HepG2 (cell line): ENCODE results near the gene LZTS2. TPM values are rescaled to one million over a fixed set of nuclear protein-coding genes. Genes with fewer than 3 reads are reported as not detected.

Experiments used
- AGO1 ChIP-seq: fragments of 200-400 bp; formaldehyde crosslinking; IDR thresholded peaks from 2 replicates; pipeline ENCODE4 v1.6.1; 2017; ENCODE audit warnings: mild to moderate bottlenecking, low read depth, low read length, moderate library complexity; ENCODE audit not compliant: poor library complexity, severe bottlenecking
- CHD4 ChIP-seq: fragments of 200-600 bp; sonication (generic); IDR thresholded peaks from 2 replicates; pipeline ENCODE4 v1.7.0; 2017; ENCODE audit warnings: mild to moderate bottlenecking, low read length, borderline replicate concordance
- HDAC6 ChIP-seq: fragments of 200-600 bp; sonication (generic); IDR thresholded peaks from 2 replicates; pipeline ENCODE4 v1.7.0; 2017; ENCODE audit warnings: mild to moderate bottlenecking, antibody characterized with exemption, low read length, low read depth
- HES4 ChIP-seq: sonication (generic); formaldehyde crosslinking; IDR thresholded peaks from 2 replicates; pipeline ENCODE4 v1.9.0; 2021; ENCODE audit warnings: mild to moderate bottlenecking, missing genetic modification reagents, borderline replicate concordance
- SRSF9 ChIP-seq: fragments of 200-400 bp; formaldehyde crosslinking; IDR thresholded peaks from 2 replicates; pipeline ENCODE4 v1.6.1; 2018; ENCODE audit warnings: borderline replicate concordance, mild to moderate bottlenecking, low read depth, low read length; ENCODE audit not compliant: insufficient read depth, poor library complexity, severe bottlenecking
- ZFAT ChIP-seq: sonication (generic); formaldehyde crosslinking; conservative IDR thresholded peaks from 2 replicates; pipeline ENCODE4 v1.8.1; 2023; ENCODE audit warnings: missing genetic modification reagents, inconsistent platforms
- ZNF10 ChIP-seq: sonication (generic); formaldehyde crosslinking; IDR thresholded peaks from 2 replicates; pipeline ENCODE4 v1.4.0; 2020; ENCODE audit warnings: mild to moderate bottlenecking, low read depth, missing genetic modification reagents, borderline replicate concordance
- ZNF235 ChIP-seq: sonication (generic); formaldehyde crosslinking; IDR thresholded peaks from 2 replicates; pipeline ENCODE4 v1.8.1; 2023; ENCODE audit warnings: mild to moderate bottlenecking, missing genetic modification reagents, borderline replicate concordance
- ZNF263 ChIP-seq: sonication (generic); formaldehyde crosslinking; IDR thresholded peaks from 2 replicates; pipeline ENCODE4 v1.4.0; 2020; ENCODE audit warnings: missing genetic modification reagents
- ZNF432 ChIP-seq: sonication (generic); formaldehyde crosslinking; IDR thresholded peaks from 2 replicates; pipeline ENCODE4 v1.5.0; 2020; ENCODE audit warnings: missing genetic modification reagents, mild to moderate bottlenecking, borderline replicate concordance
- polyA plus RNA-seq, 8 experiments: library from polyadenylated mRNA; depleted of rRNA in 3 of 8; stranded (reverse) in 7 of 8; unstranded in 1 of 8; fragments of >200 nt; fragmentation: Illumina TruSeq in 4 of 8; extraction: Trizol in 4 of 8; gene quantifications; 2 replicates each; pipeline versions ENCODE4 v1.2.1 to v1.2.3, GENCODE V29; 2011 to 2016; ENCODE audit warnings: low read depth in 4 of 8, missing spikeins in 1 of 8, mixed read lengths in 1 of 8; ENCODE audit not compliant: insufficient read depth in 1 of 8
- total RNA-seq, 5 experiments: library from RNA; depleted of rRNA; stranded (reverse); fragments of >200 nt; fragmentation: Illumina TruSeq; extraction: Trizol; gene quantifications; 2 replicates each; pipeline ENCODE4 v1.2.3, GENCODE V29; 2016; ENCODE audit warnings: low read depth in 1 of 5
- TF ChIP-seq, protein P1 (sequence below): sonication (generic); formaldehyde crosslinking; IDR thresholded peaks from 2 replicates; pipeline ENCODE4 v1.8.0; 2022; ENCODE audit warnings: missing genetic modification reagents, low read depth, mild to moderate bottlenecking, borderline replicate concordance
- TF ChIP-seq, protein P2 (sequence below): sonication (generic); formaldehyde crosslinking; IDR thresholded peaks from 2 replicates; pipeline ENCODE4 v1.5.0; 2020; ENCODE audit warnings: missing genetic modification reagents
- TF ChIP-seq, protein P3 (sequence below): sonication (generic); formaldehyde crosslinking; IDR thresholded peaks from 2 replicates; pipeline ENCODE4 v1.5.0; 2020; ENCODE audit warnings: missing genetic modification reagents, mild to moderate bottlenecking, borderline replicate concordance
- TF ChIP-seq, protein P4 (sequence below): sonication (generic); formaldehyde crosslinking; IDR thresholded peaks from 2 replicates; pipeline ENCODE4 v1.8.0; 2022; ENCODE audit warnings: missing genetic modification reagents, mild to moderate bottlenecking, borderline replicate concordance
- TF ChIP-seq, protein P5 (sequence below): IDR thresholded peaks from 2 replicates; pipeline ENCODE4 v1.6.1; 2016; ENCODE audit warnings: missing compliant biosample characterization, missing genetic modification reagents, borderline replicate concordance
- TF ChIP-seq, protein P6 (sequence below): sonication (generic); formaldehyde crosslinking; IDR thresholded peaks from 2 replicates; pipeline ENCODE4 v1.4.0; 2020; ENCODE audit warnings: missing genetic modification reagents

Gene LZTS2
- total and polyA plus RNA-seq, 2 of the 13 experiments (the other 11 are each of a cell fraction or from before 2014, with no cell fraction given), result 43.6 to 65.6 TPM

DNA sequence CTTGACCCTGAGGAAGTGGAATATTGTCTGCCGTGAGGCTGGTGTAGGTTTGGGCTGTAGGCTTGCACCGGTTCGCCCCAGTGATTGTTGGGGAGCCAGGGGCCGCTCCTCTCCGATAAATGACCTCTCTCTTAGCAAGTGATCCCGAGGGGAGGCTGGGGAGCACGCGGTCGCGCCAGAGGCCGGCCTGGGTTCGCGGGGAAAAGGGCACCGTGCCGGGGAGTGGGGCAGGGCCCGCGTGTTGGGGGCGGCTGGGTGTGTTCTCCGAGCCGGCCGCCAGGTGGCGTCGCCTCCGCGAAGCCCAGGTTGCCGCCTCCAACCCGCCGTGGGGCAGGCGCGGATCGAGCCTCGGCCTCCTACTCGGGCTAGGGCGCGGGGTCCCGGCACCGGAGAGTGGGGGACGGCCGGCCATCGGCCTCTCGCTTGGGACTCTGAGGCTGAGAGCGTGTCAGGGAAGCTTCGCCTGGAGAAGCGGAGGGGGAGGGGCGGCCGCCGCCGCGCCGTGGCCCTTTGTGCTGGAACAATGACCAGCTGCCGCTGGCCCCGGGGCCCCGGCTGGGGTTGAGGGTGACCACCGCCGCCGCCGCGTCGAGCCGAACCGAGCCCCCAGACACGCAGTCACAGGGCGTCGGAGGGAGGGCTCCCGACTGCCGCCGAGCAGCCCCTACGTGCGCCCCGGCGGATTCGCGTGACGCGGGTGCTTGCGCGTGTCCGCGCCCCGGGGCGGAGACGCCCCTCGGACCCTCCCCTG, 442 bp upstream of the LZTS2 start (continued):
- TF ChIP-seq, protein P1, sequence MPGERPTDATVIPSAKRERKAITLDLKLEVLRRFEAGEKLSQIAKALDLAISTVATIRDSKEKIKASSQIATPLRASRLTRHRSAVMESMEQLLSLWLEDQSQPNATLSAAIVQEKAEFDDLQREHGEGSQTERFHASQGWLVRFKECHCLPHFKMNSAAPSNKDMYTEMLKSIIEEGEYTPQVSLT, result no peak
- TF ChIP-seq AGO1 (peak; percentile 94), ZNF432 (CRISPR knock-in tag) (no peak), ZNF235 (CRISPR knock-in tag) (peak; percentile 71; the same call in 1 of the 2 replicates), SRSF9 (no peak), HES4 (CRISPR knock-in tag) (no peak; the same call in 1 of the 2 replicates), ZNF10 (CRISPR knock-in tag) (no peak), CHD4 (no peak), ZNF263 (CRISPR knock-in tag) (peak; percentile 63; the same call in 1 of the 2 replicates), HDAC6 (no peak), ZFAT (CRISPR knock-in tag) (no peak)
- TF ChIP-seq, protein P2, sequence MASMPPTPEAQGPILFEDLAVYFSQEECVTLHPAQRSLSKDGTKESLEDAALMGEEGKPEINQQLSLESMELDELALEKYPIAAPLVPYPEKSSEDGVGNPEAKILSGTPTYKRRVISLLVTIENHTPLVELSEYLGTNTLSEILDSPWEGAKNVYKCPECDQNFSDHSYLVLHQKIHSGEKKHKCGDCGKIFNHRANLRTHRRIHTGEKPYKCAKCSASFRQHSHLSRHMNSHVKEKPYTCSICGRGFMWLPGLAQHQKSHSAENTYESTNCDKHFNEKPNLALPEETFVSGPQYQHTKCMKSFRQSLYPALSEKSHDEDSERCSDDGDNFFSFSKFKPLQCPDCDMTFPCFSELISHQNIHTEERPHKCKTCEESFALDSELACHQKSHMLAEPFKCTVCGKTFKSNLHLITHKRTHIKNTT, result no peak
- TF ChIP-seq, protein P3, sequence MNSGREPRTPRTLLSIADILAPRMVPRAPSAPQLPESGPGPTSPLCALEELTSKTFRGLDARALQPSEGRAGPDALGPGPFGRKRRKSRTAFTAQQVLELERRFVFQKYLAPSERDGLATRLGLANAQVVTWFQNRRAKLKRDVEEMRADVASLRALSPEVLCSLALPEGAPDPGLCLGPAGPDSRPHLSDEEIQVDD (CRISPR knock-in tag), result no peak
- TF ChIP-seq, protein P4, sequence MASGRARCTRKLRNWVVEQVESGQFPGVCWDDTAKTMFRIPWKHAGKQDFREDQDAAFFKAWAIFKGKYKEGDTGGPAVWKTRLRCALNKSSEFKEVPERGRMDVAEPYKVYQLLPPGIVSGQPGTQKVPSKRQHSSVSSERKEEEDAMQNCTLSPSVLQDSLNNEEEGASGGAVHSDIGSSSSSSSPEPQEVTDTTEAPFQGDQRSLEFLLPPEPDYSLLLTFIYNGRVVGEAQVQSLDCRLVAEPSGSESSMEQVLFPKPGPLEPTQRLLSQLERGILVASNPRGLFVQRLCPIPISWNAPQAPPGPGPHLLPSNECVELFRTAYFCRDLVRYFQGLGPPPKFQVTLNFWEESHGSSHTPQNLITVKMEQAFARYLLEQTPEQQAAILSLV (CRISPR knock-in tag), result 0 out of 2 replicates have a peak, but pooled peaks have one; percentile 66
- TF ChIP-seq, protein P5, sequence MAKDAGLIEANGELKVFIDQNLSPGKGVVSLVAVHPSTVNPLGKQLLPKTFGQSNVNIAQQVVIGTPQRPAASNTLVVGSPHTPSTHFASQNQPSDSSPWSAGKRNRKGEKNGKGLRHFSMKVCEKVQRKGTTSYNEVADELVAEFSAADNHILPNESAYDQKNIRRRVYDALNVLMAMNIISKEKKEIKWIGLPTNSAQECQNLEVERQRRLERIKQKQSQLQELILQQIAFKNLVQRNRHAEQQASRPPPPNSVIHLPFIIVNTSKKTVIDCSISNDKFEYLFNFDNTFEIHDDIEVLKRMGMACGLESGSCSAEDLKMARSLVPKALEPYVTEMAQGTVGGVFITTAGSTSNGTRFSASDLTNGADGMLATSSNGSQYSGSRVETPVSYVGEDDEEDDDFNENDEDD (CRISPR knock-in tag), result peak; percentile 71; the same call in 1 of the 2 replicates
- TF ChIP-seq, protein P6, sequence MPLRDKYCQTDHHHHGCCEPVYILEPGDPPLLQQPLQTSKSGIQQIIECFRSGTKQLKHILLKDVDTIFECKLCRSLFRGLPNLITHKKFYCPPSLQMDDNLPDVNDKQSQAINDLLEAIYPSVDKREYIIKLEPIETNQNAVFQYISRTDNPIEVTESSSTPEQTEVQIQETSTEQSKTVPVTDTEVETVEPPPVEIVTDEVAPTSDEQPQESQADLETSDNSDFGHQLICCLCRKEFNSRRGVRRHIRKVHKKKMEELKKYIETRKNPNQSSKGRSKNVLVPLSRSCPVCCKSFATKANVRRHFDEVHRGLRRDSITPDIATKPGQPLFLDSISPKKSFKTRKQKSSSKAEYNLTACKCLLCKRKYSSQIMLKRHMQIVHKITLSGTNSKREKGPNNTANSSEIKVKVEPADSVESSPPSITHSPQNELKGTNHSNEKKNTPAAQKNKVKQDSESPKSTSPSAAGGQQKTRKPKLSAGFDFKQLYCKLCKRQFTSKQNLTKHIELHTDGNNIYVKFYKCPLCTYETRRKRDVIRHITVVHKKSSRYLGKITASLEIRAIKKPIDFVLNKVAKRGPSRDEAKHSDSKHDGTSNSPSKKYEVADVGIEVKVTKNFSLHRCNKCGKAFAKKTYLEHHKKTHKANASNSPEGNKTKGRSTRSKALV (CRISPR knock-in tag), result peak; percentile 53; the same call in 1 of the 2 replicates
